ENCODE data around the gene RHOBTB1.

GRCh38 chr10:60937022-60937421, 7.0 kb downstream of the RHOBTB1 start:
- TF ChIP-seq, protein P1, sequence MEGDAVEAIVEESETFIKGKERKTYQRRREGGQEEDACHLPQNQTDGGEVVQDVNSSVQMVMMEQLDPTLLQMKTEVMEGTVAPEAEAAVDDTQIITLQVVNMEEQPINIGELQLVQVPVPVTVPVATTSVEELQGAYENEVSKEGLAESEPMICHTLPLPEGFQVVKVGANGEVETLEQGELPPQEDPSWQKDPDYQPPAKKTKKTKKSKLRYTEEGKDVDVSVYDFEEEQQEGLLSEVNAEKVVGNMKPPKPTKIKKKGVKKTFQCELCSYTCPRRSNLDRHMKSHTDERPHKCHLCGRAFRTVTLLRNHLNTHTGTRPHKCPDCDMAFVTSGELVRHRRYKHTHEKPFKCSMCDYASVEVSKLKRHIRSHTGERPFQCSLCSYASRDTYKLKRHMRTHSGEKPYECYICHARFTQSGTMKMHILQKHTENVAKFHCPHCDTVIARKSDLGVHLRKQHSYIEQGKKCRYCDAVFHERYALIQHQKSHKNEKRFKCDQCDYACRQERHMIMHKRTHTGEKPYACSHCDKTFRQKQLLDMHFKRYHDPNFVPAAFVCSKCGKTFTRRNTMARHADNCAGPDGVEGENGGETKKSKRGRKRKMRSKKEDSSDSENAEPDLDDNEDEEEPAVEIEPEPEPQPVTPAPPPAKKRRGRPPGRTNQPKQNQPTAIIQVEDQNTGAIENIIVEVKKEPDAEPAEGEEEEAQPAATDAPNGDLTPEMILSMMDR (conservative IDR thresholded peaks at IDR 0.05; ENCODE audit: low read length) = no peak
- no peak for TF ChIP-seq EZH2phosphoT487 (IDR thresholded peaks at IDR 0.05; ENCODE audit: borderline replicate concordance)

Measured in Loucy (cell line).